HFFc6 (cell line): ENCODE results near the gene SLC2A3. TPM values are rescaled to one million over a fixed set of nuclear protein-coding genes. Genes with fewer than 3 reads are reported as not detected.
"Not testable (repeated sequence)": the region's sequence is repeated elsewhere in the genome, so short reads cannot be mapped to it uniquely, and the experiment has no call there.

Experiments
- DNase-seq: peaks from one replicate; pipeline ENCODE4 v3.0.0-alpha.2; 2018
- H3K27ac Mint-ChIP-seq: 2 replicates; pipeline ENCODE4 v1.8.0; 2020; ENCODE audit warnings: mild to moderate bottlenecking, mixed read lengths
- H3K27me3 Mint-ChIP-seq: 2 replicates; pipeline ENCODE4 v1.8.0; 2021; ENCODE audit warnings: mild to moderate bottlenecking, moderate library complexity, mixed read lengths; ENCODE audit not compliant: insufficient read depth
- H3K36me3 Mint-ChIP-seq: 2 replicates; pipeline ENCODE4 v1.8.0; 2021; ENCODE audit warnings: low read depth, mixed read lengths
- H3K4me1 Mint-ChIP-seq: 2 replicates; pipeline ENCODE4 v1.8.0; 2020; ENCODE audit warnings: low read depth, mixed read lengths
- H3K4me3 Mint-ChIP-seq: 2 replicates; pipeline ENCODE4 v1.8.0; 2020; ENCODE audit warnings: mild to moderate bottlenecking, moderate library complexity, mixed read lengths
- H3K9me3 Mint-ChIP-seq: 2 replicates; pipeline ENCODE4 v1.8.0; 2020; ENCODE audit warnings: mild to moderate bottlenecking, mixed read lengths
- total RNA-seq, 6 experiments: library from RNA; stranded (reverse); fragmentation: NEBNext Ultra II Directional; extraction: Animal tissue kit (Norgen Biotek cat#: 25700); gene quantifications; 2 replicates in 1 of 6; 3 replicates in 5 of 6; pipeline ENCODE4 v1.2.3, GENCODE V29; 2021
- TF ChIP-seq, protein P1 (sequence below): fragments of 200-600 bp; sonication (generic); IDR thresholded peaks from 2 replicates; pipeline ENCODE4 v1.5.0; 2021; ENCODE audit warnings: antibody characterized with exemption, mild to moderate bottlenecking

SLC2A3 gene
- total RNA-seq, 6 experiments from 2014 or later, result 37.0 to 50.5 (median 38.5) TPM

DNA sequence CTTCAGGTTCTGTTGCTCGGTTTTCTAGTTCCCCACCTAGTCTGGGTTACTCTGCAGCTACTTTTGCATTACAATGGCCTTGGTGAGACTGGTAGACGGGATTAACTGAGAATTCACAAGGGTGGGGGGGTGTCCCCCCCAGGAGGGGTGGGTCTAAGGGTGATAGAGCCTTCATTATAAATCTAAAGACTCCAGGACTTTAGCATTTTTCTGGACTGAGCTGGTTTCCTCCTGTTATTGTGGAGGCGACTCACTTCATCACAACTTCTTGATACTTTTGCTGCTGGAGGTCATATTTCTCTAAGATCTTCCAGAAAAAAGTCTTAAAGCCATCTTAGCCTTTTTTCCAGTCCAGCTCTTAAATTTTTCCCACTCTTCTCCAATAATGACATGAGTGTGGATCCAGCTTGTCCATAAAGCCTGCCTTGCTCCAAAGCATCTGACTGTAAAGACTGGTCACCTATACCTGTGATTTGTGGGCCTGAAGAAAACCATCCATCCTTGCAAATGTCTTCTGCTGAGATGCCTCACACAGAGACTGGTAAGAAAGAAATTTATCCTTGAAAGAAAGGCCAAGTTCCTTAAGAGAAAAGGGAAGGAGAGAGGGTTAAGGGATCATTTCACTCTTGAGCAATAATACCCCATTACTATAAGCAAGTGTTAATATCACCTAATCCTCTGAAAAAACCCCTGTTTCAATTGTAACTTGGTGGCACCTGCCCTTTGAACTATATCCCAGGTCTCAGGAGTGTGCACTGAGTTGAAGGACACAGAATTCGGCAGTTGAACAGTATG lies 43.6 kb downstream of the SLC2A3 start:
- no peak for DNase-seq
- Mint-ChIP-seq H3K4me3 (peak overlapping the region; percentile 36), H3K36me3 (no peaks in the 10 kb centered on the region), H3K27ac (peak overlapping the region; percentile 42), H3K27me3 (no peaks in the 10 kb centered on the region), H3K9me3 (no peaks in the 10 kb centered on the region), H3K4me1 (peaks cover 23% of the 10 kb centered on the region)
- TF ChIP-seq, protein P1, sequence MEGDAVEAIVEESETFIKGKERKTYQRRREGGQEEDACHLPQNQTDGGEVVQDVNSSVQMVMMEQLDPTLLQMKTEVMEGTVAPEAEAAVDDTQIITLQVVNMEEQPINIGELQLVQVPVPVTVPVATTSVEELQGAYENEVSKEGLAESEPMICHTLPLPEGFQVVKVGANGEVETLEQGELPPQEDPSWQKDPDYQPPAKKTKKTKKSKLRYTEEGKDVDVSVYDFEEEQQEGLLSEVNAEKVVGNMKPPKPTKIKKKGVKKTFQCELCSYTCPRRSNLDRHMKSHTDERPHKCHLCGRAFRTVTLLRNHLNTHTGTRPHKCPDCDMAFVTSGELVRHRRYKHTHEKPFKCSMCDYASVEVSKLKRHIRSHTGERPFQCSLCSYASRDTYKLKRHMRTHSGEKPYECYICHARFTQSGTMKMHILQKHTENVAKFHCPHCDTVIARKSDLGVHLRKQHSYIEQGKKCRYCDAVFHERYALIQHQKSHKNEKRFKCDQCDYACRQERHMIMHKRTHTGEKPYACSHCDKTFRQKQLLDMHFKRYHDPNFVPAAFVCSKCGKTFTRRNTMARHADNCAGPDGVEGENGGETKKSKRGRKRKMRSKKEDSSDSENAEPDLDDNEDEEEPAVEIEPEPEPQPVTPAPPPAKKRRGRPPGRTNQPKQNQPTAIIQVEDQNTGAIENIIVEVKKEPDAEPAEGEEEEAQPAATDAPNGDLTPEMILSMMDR, result no peak

DNA sequence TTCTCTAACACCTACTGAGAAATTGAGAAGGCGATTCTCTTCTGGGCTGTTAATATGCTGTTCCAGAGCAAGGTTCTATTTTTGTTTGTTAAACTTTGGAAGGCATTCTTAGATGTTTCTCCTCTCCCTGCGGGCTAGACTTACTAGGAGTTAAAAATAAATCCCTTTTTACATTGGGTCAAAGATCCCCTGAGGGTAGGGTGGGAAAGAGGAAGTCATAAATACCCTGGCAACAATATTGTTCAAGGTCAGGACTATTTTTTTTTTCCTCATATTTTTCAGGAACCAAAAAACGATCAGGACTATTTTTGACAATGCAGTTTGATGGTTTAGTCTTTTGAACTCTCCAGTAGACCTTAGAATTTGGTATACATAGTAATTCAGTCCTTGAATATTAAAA lies 51.3 kb downstream of the SLC2A3 start:
- no peaks in the 10 kb centered on the region for H3K36me3 Mint-ChIP-seq
- H3K27me3 Mint-ChIP-seq, result no peaks in the 10 kb centered on the region
- no peak for DNase-seq
- no peak overlapping the region for H3K4me3 Mint-ChIP-seq
- H3K9me3 Mint-ChIP-seq, result no peaks in the 10 kb centered on the region
- no peak overlapping the region for H3K27ac Mint-ChIP-seq
- TF ChIP-seq, protein P1, result no peak
- H3K4me1 Mint-ChIP-seq, result peaks cover 8% of the 10 kb centered on the region; the same call in 1 of the 2 replicates

DNA sequence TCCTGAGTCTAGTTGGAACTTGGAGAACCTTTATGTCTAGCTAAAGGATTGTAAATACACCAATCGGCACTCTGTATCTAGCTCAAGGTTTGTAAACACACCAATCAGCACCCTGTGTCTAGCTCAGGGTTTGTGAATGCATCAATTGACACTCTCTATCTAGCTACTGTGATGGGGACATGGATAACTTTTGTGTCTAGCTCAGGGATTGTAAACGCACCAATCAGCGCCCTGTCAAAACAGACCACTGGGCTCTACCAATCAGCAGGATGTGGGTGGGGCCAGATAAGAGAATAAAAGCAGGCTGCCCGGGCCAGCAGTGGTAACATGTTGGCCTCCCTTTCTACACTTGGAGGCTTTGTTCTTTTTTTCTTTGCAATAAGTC lies 54.3 kb downstream of the SLC2A3 start:
- DNase-seq, H3K27me3 Mint-ChIP-seq, H3K4me3 Mint-ChIP-seq, H3K27ac Mint-ChIP-seq, H3K9me3 Mint-ChIP-seq, H3K4me1 Mint-ChIP-seq, H3K36me3 Mint-ChIP-seq: not testable (repeated sequence)

DNA sequence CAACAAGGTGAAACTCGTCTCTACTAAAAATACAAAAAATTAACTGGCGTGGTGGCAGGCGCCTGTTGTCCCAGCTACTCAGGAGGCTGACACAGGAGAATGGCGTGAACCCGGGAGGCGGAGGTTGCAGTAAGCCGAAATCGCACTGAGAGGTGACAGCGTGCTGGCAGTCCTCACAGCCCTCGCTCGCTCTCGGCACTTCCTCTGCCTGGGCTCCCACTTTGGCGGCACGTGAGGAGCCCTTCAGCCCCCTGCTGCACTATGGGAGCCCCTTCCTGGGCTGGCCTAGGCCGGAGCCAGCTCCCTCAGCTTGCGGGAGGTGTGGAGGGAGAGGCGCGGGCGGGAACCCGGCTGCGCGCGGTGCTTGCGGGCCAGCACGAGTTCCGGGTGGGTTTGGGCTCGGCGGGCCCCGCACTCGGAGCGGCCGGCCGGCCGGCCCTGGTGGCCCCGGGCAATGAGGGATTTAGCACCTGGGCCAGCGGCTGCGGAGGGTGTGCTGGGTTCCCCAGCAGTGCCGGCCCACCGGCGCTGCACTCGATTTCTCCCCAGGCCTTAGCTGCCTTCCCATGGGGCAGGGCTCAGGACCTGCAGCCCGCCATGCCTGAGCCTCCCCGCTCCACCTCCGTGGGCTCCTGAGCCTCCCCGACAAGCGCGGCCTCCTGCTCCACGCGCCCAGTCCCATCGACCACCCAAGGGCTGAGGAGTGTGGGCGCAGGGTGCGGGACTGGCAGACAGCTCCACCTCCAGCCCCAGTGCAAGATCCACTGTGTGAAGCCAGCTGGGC lies 54.8 kb downstream of the SLC2A3 start:
- not testable (repeated sequence) for H3K27ac Mint-ChIP-seq, H3K9me3 Mint-ChIP-seq, DNase-seq, H3K36me3 Mint-ChIP-seq, H3K4me1 Mint-ChIP-seq, H3K27me3 Mint-ChIP-seq, H3K4me3 Mint-ChIP-seq

DNA sequence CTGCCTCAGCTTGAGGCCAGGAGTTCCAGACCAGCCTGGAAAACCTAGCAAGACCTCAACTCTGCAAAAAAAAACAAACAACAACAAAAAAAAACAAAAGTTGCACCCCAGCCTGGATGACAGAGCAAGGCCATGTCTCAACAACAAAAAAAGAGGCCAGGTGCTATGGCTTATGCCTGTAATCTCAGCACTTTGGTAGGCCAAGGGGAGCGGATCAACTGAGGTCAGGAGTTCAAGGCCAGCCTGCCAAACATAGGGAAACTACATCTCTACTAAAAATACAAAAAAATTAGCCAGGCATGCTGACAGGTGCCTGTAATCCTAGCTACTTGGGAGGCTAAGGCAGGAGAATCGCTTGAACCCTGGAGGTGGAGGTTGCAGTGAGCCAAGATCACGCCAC lies 56.7 kb downstream of the SLC2A3 start:
- H3K4me3 Mint-ChIP-seq, result no peak overlapping the region
- no peaks in the 10 kb centered on the region for H3K36me3 Mint-ChIP-seq
- TF ChIP-seq, protein P1, result no peak

DNA sequence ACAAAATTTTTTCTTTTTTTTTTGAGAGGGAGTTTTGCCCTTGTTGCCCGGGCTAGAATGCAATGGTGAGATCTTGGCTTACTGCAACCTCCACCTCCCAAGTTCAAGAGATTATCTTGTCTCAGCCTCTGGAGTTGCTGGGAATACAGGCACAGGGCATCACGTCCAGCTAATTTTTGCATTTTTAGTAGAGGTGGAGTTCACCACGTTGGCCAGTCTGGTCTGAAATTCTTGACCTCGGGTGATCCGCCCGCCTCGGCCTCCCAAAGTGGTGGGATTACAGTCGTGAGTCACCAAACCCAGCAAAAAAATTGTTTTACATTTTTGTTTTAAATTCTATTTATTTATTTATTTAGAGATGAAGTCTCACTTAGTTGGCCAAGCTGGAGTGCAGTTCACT lies 58.6 kb downstream of the SLC2A3 start:
- H3K4me1 Mint-ChIP-seq, result no peaks in the 10 kb centered on the region

More for the DNA sequence above, 56.7 kb downstream of the SLC2A3 start:
- Mint-ChIP-seq H3K27me3 (no peaks in the 10 kb centered on the region), H3K27ac (no peak overlapping the region), H3K9me3 (no peaks in the 10 kb centered on the region), H3K4me1 (no peaks in the 10 kb centered on the region)
- DNase-seq, result no peak

More for the DNA sequence above, 58.6 kb downstream of the SLC2A3 start:
- H3K9me3 Mint-ChIP-seq, result no peaks in the 10 kb centered on the region
- H3K27me3 Mint-ChIP-seq, result peaks cover 6% of the 10 kb centered on the region; the same call in 1 of the 2 replicates
- no peak overlapping the region for H3K4me3 Mint-ChIP-seq
- H3K27ac Mint-ChIP-seq, result no peak overlapping the region
- H3K36me3 Mint-ChIP-seq, result no peaks in the 10 kb centered on the region
- TF ChIP-seq, protein P1, result no peak
- no peak for DNase-seq
